SK-N-SH treated with all-trans-retinoic acid at 6 μM for 48 hours (cell line): Measurements from ENCODE around the gene PLEKHG4.
A peak's percentile ranks its signal among the peaks of the same experiment; 100 is the strongest.

Source experiments
- ATAC-seq: fragments of 200-7000 bp; cut with Tn5 transposase; 3 replicates; pipeline ENCODE4 v1.9.1; 2020; ENCODE audit warnings: mild to moderate bottlenecking, moderate library complexity
- ARNTL ChIP-seq: fragments of 450-650 bp; formaldehyde crosslinking; IDR thresholded peaks from 2 replicates; pipeline ENCODE4 v1.5.0; 2020; ENCODE audit warnings: low read depth, mild to moderate bottlenecking, moderate library complexity, borderline replicate concordance
- BACH2 ChIP-seq: fragments of 250-450 bp; sonication (Bioruptor Pico); IDR thresholded peaks from 2 replicates; pipeline ENCODE4 v1.9.0; 2021; ENCODE audit warnings: mild to moderate bottlenecking, borderline replicate concordance
- CSDC2 ChIP-seq: fragments of 250-450 bp; sonication (Bioruptor Pico); IDR thresholded peaks from 2 replicates; pipeline ENCODE4 v1.5.0; 2020; ENCODE audit warnings: mild to moderate bottlenecking, moderate library complexity
- ESRRG ChIP-seq: fragments of 250-450 bp; sonication (Bioruptor Pico); IDR thresholded peaks from 2 replicates; pipeline ENCODE4 v1.6.1; 2021; ENCODE audit warnings: mild to moderate bottlenecking
- OSR1 ChIP-seq: fragments of 250-450 bp; sonication (Bioruptor Pico); IDR thresholded peaks from 2 replicates; pipeline ENCODE4 v1.8.0; 2022; ENCODE audit warnings: moderate library complexity, mild to moderate bottlenecking, inconsistent platforms
- PATZ1 ChIP-seq: fragments of 250-450 bp; sonication (Bioruptor Pico); IDR thresholded peaks from 2 replicates; pipeline ENCODE4 v1.8.0; 2020; ENCODE audit warnings: mild to moderate bottlenecking, moderate library complexity, borderline replicate concordance
- PPARA ChIP-seq: fragments of 250-450 bp; sonication (Bioruptor Pico); IDR thresholded peaks from 2 replicates; pipeline ENCODE4 v1.5.0; 2020; ENCODE audit warnings: mild to moderate bottlenecking, borderline replicate concordance
- RARB ChIP-seq: fragments of 250-450 bp; sonication (Bioruptor Pico); IDR thresholded peaks from 2 replicates; pipeline ENCODE4 v1.8.0; 2021; ENCODE audit warnings: mild to moderate bottlenecking, moderate library complexity
- SNAI2 ChIP-seq: fragments of 250-450 bp; sonication (Bioruptor Pico); IDR thresholded peaks from 2 replicates; pipeline ENCODE4 v1.5.0; 2020; ENCODE audit warnings: mild to moderate bottlenecking, moderate library complexity
- TCF4 ChIP-seq: fragments of 250-450 bp; sonication (Bioruptor Pico); IDR thresholded peaks from 2 replicates; pipeline ENCODE4 v1.8.0; 2021; ENCODE audit warnings: mild to moderate bottlenecking, moderate library complexity, borderline replicate concordance
- TOX ChIP-seq: fragments of 250-450 bp; sonication (Bioruptor Pico); IDR thresholded peaks from 2 replicates; pipeline ENCODE4 v1.8.0; 2021; ENCODE audit warnings: mild to moderate bottlenecking, moderate library complexity, borderline replicate concordance
- ZC3H10 ChIP-seq: fragments of 250-450 bp; sonication (Bioruptor Pico); IDR thresholded peaks from 2 replicates; pipeline ENCODE4 v1.5.1; 2021; ENCODE audit warnings: mild to moderate bottlenecking, moderate library complexity
- ZFP3 ChIP-seq: fragments of 250-450 bp; sonication (Bioruptor Pico); IDR thresholded peaks from 2 replicates; pipeline ENCODE4 v1.5.0; 2020; ENCODE audit warnings: mild to moderate bottlenecking, moderate library complexity
- ZNF565 ChIP-seq: fragments of 450-650 bp; formaldehyde crosslinking; conservative IDR thresholded peaks from 2 replicates; pipeline ENCODE4 v1.5.0; 2020; ENCODE audit warnings: low read depth, mild to moderate bottlenecking, moderate library complexity
- ZNF70 ChIP-seq: fragments of 450-650 bp; formaldehyde crosslinking; IDR thresholded peaks from 2 replicates; pipeline ENCODE4 v1.5.0; 2020; ENCODE audit warnings: mild to moderate bottlenecking, moderate library complexity
- ZNF8 ChIP-seq: fragments of 450-650 bp; formaldehyde crosslinking; IDR thresholded peaks from 2 replicates; pipeline ENCODE4 v1.5.0; 2020; ENCODE audit warnings: mild to moderate bottlenecking, moderate library complexity
- TF ChIP-seq, protein P1 (sequence below): fragments of 250-450 bp; sonication (Bioruptor Pico); IDR thresholded peaks from 2 replicates; pipeline ENCODE4 v1.5.1; 2020; ENCODE audit warnings: low read depth, mild to moderate bottlenecking, moderate library complexity
- TF ChIP-seq, protein P2 (sequence below): fragments of 250-450 bp; sonication (Bioruptor Pico); IDR thresholded peaks from 2 replicates; pipeline ENCODE4 v1.5.0; 2020; ENCODE audit warnings: mild to moderate bottlenecking, moderate library complexity
- TF ChIP-seq, protein P3 (sequence below): fragments of 250-450 bp; sonication (Bioruptor Pico); IDR thresholded peaks from 2 replicates; pipeline ENCODE4 v1.5.1; 2021; ENCODE audit warnings: mild to moderate bottlenecking, moderate library complexity

The PLEKHG4 gene

GRCh38 chr16:67278773-67279295, 498 bp upstream of the PLEKHG4 start:
- peak; percentile 42 for ATAC-seq
- no peak for TF ChIP-seq CSDC2 (CRISPR knock-in tag)

GRCh38 chr16:67280090-67281015, 1.0 kb downstream of the PLEKHG4 start:
- TF ChIP-seq TCF4 (no peak), PATZ1 (CRISPR knock-in tag) (no peak), RARB (CRISPR knock-in tag) (no peak), ZFP3 (CRISPR knock-in tag) (no peak), ZC3H10 (CRISPR knock-in tag) (no peak), TOX (no peak), ZNF70 (no peak), BACH2 (no peak), SNAI2 (no peak), ZNF565 (CRISPR knock-in tag) (no peak), OSR1 (no peak), PPARA (CRISPR knock-in tag) (no peak), CSDC2 (CRISPR knock-in tag) (no peak), ARNTL (CRISPR knock-in tag) (no peak), ZNF8 (CRISPR knock-in tag) (no peak), ESRRG (CRISPR knock-in tag) (no peak)
- TF ChIP-seq, protein P1, sequence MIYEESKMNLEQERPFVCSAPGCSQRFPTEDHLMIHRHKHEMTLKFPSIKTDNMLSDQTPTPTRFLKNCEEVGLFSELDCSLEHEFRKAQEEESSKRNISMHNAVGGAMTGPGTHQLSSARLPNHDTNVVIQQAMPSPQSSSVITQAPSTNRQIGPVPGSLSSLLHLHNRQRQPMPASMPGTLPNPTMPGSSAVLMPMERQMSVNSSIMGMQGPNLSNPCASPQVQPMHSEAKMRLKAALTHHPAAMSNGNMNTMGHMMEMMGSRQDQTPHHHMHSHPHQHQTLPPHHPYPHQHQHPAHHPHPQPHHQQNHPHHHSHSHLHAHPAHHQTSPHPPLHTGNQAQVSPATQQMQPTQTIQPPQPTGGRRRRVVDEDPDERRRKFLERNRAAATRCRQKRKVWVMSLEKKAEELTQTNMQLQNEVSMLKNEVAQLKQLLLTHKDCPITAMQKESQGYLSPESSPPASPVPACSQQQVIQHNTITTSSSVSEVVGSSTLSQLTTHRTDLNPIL (CRISPR knock-in tag), result no peak
- TF ChIP-seq, protein P2, sequence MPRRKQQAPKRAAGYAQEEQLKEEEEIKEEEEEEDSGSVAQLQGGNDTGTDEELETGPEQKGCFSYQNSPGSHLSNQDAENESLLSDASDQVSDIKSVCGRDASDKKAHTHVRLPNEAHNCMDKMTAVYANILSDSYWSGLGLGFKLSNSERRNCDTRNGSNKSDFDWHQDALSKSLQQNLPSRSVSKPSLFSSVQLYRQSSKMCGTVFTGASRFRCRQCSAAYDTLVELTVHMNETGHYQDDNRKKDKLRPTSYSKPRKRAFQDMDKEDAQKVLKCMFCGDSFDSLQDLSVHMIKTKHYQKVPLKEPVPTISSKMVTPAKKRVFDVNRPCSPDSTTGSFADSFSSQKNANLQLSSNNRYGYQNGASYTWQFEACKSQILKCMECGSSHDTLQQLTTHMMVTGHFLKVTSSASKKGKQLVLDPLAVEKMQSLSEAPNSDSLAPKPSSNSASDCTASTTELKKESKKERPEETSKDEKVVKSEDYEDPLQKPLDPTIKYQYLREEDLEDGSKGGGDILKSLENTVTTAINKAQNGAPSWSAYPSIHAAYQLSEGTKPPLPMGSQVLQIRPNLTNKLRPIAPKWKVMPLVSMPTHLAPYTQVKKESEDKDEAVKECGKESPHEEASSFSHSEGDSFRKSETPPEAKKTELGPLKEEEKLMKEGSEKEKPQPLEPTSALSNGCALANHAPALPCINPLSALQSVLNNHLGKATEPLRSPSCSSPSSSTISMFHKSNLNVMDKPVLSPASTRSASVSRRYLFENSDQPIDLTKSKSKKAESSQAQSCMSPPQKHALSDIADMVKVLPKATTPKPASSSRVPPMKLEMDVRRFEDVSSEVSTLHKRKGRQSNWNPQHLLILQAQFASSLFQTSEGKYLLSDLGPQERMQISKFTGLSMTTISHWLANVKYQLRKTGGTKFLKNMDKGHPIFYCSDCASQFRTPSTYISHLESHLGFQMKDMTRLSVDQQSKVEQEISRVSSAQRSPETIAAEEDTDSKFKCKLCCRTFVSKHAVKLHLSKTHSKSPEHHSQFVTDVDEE, result no peak
- TF ChIP-seq, protein P3, sequence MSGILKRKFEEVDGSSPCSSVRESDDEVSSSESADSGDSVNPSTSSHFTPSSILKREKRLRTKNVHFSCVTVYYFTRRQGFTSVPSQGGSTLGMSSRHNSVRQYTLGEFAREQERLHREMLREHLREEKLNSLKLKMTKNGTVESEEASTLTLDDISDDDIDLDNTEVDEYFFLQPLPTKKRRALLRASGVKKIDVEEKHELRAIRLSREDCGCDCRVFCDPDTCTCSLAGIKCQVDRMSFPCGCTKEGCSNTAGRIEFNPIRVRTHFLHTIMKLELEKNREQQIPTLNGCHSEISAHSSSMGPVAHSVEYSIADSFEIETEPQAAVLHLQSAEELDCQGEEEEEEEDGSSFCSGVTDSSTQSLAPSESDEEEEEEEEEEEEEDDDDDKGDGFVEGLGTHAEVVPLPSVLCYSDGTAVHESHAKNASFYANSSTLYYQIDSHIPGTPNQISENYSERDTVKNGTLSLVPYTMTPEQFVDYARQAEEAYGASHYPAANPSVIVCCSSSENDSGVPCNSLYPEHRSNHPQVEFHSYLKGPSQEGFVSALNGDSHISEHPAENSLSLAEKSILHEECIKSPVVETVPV (CRISPR knock-in tag), result no peak

DNA sequence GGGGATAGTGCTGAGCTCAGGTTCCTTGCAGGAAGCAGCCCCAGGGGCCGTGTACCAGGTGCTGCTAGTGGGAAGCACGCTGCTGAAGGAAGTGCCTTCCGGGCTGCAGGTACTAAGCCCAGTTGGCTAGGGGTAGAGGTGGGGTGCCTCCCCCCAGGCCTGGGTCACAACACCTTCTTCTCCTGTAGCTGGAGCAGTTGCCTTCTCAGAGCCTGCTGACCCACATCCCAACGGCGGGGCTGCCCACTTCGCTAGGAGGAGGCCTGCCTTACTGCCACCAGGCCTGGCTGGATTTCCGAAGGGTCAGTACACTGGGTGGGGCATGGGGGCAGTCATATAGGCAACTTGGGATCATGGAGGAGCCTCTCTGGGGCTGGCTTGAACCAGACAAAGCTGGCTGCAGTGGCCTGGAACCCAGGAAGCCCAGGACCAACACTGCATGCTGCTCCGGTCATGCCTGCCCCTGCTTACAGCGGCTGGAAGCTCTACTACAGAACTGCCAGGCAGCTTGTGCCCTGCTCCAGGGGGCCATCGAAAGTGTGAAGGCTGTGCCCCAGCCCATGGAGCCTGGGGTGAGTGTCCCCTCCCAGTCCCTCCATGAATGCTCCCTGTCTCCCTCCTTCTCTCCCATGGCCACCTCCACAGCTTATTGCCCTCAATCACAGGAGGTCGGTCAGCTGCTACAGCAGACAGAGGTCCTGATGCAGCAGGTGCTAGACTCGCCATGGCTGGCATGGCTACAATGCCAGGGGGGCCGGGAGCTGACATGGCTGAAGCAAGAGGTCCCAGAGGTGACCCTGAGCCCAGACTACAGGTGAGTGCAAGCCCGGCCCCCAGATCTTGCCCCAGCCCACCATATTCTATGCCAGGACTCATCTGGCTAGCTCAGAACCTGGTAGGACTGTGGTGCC, 2.5 kb downstream of the PLEKHG4 start:
- TF ChIP-seq, protein P3 (CRISPR knock-in tag), result no peak
- TF ChIP-seq PPARA (CRISPR knock-in tag), result no peak
- TF ChIP-seq RARB (CRISPR knock-in tag), result no peak
- TF ChIP-seq PATZ1 (CRISPR knock-in tag), result no peak
- ATAC-seq, result no peak

More at GRCh38 chr16:67280090-67281015, 1.0 kb downstream of the PLEKHG4 start:
- no peak for ATAC-seq
